ENCODE data around the gene YTHDF1.

Gene YTHDF1

GRCh38 chr20:63150391-63150898, 65.5 kb downstream of the YTHDF1 start:
- ATAC-seq: no peak
- no peak for TF ChIP-seq ZC3H10 (CRISPR knock-in tag; IDR thresholded peaks at IDR 0.05)

GRCh38 chr20:63149531-63150192, 66.3 kb downstream of the YTHDF1 start:
- no peak for ATAC-seq
- TF ChIP-seq ARNTL (CRISPR knock-in tag; IDR thresholded peaks at IDR 0.05; ENCODE audit: borderline replicate concordance, low read depth) (no peak), PPARA (CRISPR knock-in tag; IDR thresholded peaks at IDR 0.05; ENCODE audit: borderline replicate concordance) (no peak), CSRNP3 (CRISPR knock-in tag; IDR thresholded peaks at IDR 0.05) (no peak), POU6F1 (CRISPR knock-in tag; IDR thresholded peaks at IDR 0.05; ENCODE audit: borderline replicate concordance, low read depth) (no peak)

GRCh38 chr20:63148696-63149095, 67.2 kb downstream of the YTHDF1 start:
- no peak for ATAC-seq
- no peak for TF ChIP-seq ZNF565 (CRISPR knock-in tag; conservative IDR thresholded peaks at IDR 0.05; ENCODE audit: low read depth)
- no peak for TF ChIP-seq BACH2 (CRISPR knock-in tag; IDR thresholded peaks at IDR 0.05; ENCODE audit: borderline replicate concordance)
- TF ChIP-seq ESRRG (CRISPR knock-in tag; IDR thresholded peaks at IDR 0.05): no peak
- TF ChIP-seq ZNF70 (CRISPR knock-in tag; IDR thresholded peaks at IDR 0.05): no peak
- no peak for TF ChIP-seq ISL1 (CRISPR knock-in tag; IDR thresholded peaks at IDR 0.05)
- TF ChIP-seq ARNTL (CRISPR knock-in tag; IDR thresholded peaks at IDR 0.05; ENCODE audit: borderline replicate concordance, low read depth): no peak
- TF ChIP-seq GLIS3 (CRISPR knock-in tag; IDR thresholded peaks at IDR 0.05): no peak
- no peak for TF ChIP-seq ZC3H10 (CRISPR knock-in tag; IDR thresholded peaks at IDR 0.05)
- no peak for TF ChIP-seq TOX (CRISPR knock-in tag; IDR thresholded peaks at IDR 0.05; ENCODE audit: borderline replicate concordance)
- no peak for TF ChIP-seq ZFP30 (CRISPR knock-in tag; IDR thresholded peaks at IDR 0.05)
- TF ChIP-seq PATZ1 (CRISPR knock-in tag; IDR thresholded peaks at IDR 0.05; ENCODE audit: borderline replicate concordance): no peak
- no peak for TF ChIP-seq PPARA (CRISPR knock-in tag; IDR thresholded peaks at IDR 0.05; ENCODE audit: borderline replicate concordance)
- TF ChIP-seq CSDC2 (CRISPR knock-in tag; IDR thresholded peaks at IDR 0.05): no peak
- TF ChIP-seq OSR1 (CRISPR knock-in tag; IDR thresholded peaks at IDR 0.05): no peak
- TF ChIP-seq CSRNP3 (CRISPR knock-in tag; IDR thresholded peaks at IDR 0.05): no peak
- no peak for TF ChIP-seq TCF4 (CRISPR knock-in tag; IDR thresholded peaks at IDR 0.05; ENCODE audit: borderline replicate concordance)
- TF ChIP-seq TSHZ2 (CRISPR knock-in tag; IDR thresholded peaks at IDR 0.05): no peak
- no peak for TF ChIP-seq ZFP3 (CRISPR knock-in tag; IDR thresholded peaks at IDR 0.05)
- TF ChIP-seq ZNF8 (CRISPR knock-in tag; IDR thresholded peaks at IDR 0.05): no peak
- no peak for TF ChIP-seq RARB (CRISPR knock-in tag; IDR thresholded peaks at IDR 0.05)
